H9 (cell line): ENCODE measurements around the gene ADAD2. TPM values are rescaled to one million over a fixed set of nuclear protein-coding genes. Genes with fewer than 3 reads are reported as not detected.
A peak's percentile ranks its signal among the peaks of the same experiment; 100 is the strongest.

Experiments
- DNase-seq: peaks from one replicate; pipeline ENCODE4 v3.0.0-alpha.2; 2017
- H2AFZ ChIP-seq: one replicate; pipeline ENCODE4 v1.6.1; 2013; ENCODE audit warnings: mild to moderate bottlenecking, low read length, control low read depth, moderate library complexity
- H2AK5ac ChIP-seq: 2 replicates; pipeline ENCODE4 v1.6.1; 2013; ENCODE audit warnings: low read length, control low read depth, mixed read lengths; ENCODE audit not compliant: insufficient read length
- H2BK120ac ChIP-seq: one replicate; pipeline ENCODE4 v1.6.1; 2013; ENCODE audit warnings: low read depth, mild to moderate bottlenecking, low read length, control low read depth, inconsistent platforms; ENCODE audit not compliant: poor library complexity, severe bottlenecking
- H2BK12ac ChIP-seq: 2 replicates; pipeline ENCODE4 v1.6.1; 2013; ENCODE audit warnings: low read length, control low read depth, mixed read lengths, low read depth; ENCODE audit not compliant: insufficient read length
- H2BK15ac ChIP-seq: 2 replicates; pipeline ENCODE4 v1.6.1; 2013; ENCODE audit warnings: low read depth, low read length, control low read depth
- H2BK20ac ChIP-seq: one replicate; pipeline ENCODE4 v1.6.1; 2013; ENCODE audit warnings: low read depth, mild to moderate bottlenecking, low read length, control low read depth, inconsistent platforms; ENCODE audit not compliant: poor library complexity, severe bottlenecking
- H2BK5ac ChIP-seq: 2 replicates; pipeline ENCODE4 v1.6.1; 2013; ENCODE audit warnings: low read length, control low read depth, mixed read lengths; ENCODE audit not compliant: insufficient read length
- H3K14ac ChIP-seq: 2 replicates; pipeline ENCODE4 v1.6.1; 2013; ENCODE audit warnings: low read length, control low read depth; ENCODE audit not compliant: insufficient read depth
- H3K18ac ChIP-seq: 2 replicates; pipeline ENCODE4 v1.6.1; 2013; ENCODE audit warnings: low read depth, mild to moderate bottlenecking, mixed read lengths, low read length, control low read depth; ENCODE audit not compliant: insufficient read length
- H3K23ac ChIP-seq: 2 replicates; pipeline ENCODE4 v1.6.1; 2013; ENCODE audit warnings: low read length, control low read depth, mixed read lengths, low read depth; ENCODE audit not compliant: insufficient read length
- H3K23me2 ChIP-seq: 2 replicates; pipeline ENCODE4 v1.6.1; 2013; ENCODE audit warnings: low read depth, mild to moderate bottlenecking, mixed read lengths, low read length, control low read depth; ENCODE audit not compliant: insufficient read length, poor library complexity, severe bottlenecking
- H3K27ac ChIP-seq: 2 replicates; pipeline ENCODE4 v1.5.1; 2013; ENCODE audit warnings: low read length, control low read depth, mixed read lengths, low read depth; ENCODE audit not compliant: insufficient read length
- H3K27me3 ChIP-seq: 2 replicates; pipeline ENCODE4 v1.6.1; 2013; ENCODE audit warnings: low read length, control low read depth, inconsistent platforms; ENCODE audit not compliant: insufficient read depth
- H3K4ac ChIP-seq: 2 replicates; pipeline ENCODE4 v1.6.1; 2013; ENCODE audit warnings: low read depth, mild to moderate bottlenecking, control low read depth, inconsistent platforms, low read length, moderate library complexity
- H3K4me1 ChIP-seq: 2 replicates; pipeline ENCODE4 v1.6.1; 2013; ENCODE audit warnings: low read length, control low read depth, inconsistent platforms; ENCODE audit not compliant: insufficient read depth
- H3K4me2 ChIP-seq: 2 replicates; pipeline ENCODE4 v1.6.1; 2013; ENCODE audit warnings: low read length, control low read depth, mixed read lengths; ENCODE audit not compliant: insufficient read length, insufficient read depth
- H3K56ac ChIP-seq: 2 replicates; pipeline ENCODE4 v1.6.1; 2013; ENCODE audit warnings: low read depth, mild to moderate bottlenecking, mixed read lengths, low read length, control low read depth; ENCODE audit not compliant: insufficient read length
- H3K79me1 ChIP-seq: 2 replicates; pipeline ENCODE4 v1.6.1; 2013; ENCODE audit warnings: low read depth, mild to moderate bottlenecking, moderate library complexity, low read length, control low read depth, inconsistent platforms; ENCODE audit not compliant: insufficient read depth, poor library complexity, severe bottlenecking
- H3K79me2 ChIP-seq: 2 replicates; pipeline ENCODE4 v1.6.1; 2013; ENCODE audit warnings: low read length, control low read depth, inconsistent platforms; ENCODE audit not compliant: insufficient read depth
- H3K9ac ChIP-seq: 2 replicates; pipeline ENCODE4 v1.6.1; 2013; ENCODE audit warnings: low read length, control low read depth, mixed read lengths; ENCODE audit not compliant: insufficient read length; ENCODE audit errors: extremely low read depth
- H3K9me3 ChIP-seq: one replicate; pipeline ENCODE4 v1.6.1; 2013; ENCODE audit warnings: low read depth, low read length, inconsistent platforms; ENCODE audit not compliant: control insufficient read depth
- H3T11ph ChIP-seq: one replicate; pipeline ENCODE4 v1.6.1; 2013; ENCODE audit warnings: mild to moderate bottlenecking, low read length, control low read depth, inconsistent platforms
- H4K20me1 ChIP-seq: one replicate; pipeline ENCODE4 v1.6.1; 2013; ENCODE audit not compliant: control insufficient read depth, insufficient read length, insufficient read depth
- H4K5ac ChIP-seq: 2 replicates; pipeline ENCODE4 v1.6.1; 2013; ENCODE audit warnings: low read depth, mild to moderate bottlenecking, mixed read lengths, low read length, control low read depth; ENCODE audit not compliant: insufficient read length
- H4K8ac ChIP-seq: replicated peaks from 2 replicates; pipeline ENCODE4 v1.6.1; 2013; ENCODE audit warnings: low read length, control low read depth, mixed read lengths, low read depth; ENCODE audit not compliant: insufficient read length
- H4K91ac ChIP-seq: 2 replicates; pipeline ENCODE4 v1.6.1; 2013; ENCODE audit warnings: low read depth, mild to moderate bottlenecking, moderate library complexity, mixed read lengths, low read length, control low read depth; ENCODE audit not compliant: insufficient read length
- H3K27ac Mint-ChIP-seq, 3 experiments: 2 replicates in 2 of 3; 3 replicates in 1 of 3; pipeline ENCODE4 v1.8.0; 2020 to 2021; ENCODE audit warnings: mixed read lengths in 3 of 3, mild to moderate bottlenecking in 1 of 3, moderate library complexity in 1 of 3
- H3K27me3 Mint-ChIP-seq: 2 replicates; pipeline ENCODE4 v1.8.0; 2021; ENCODE audit warnings: low read depth, mild to moderate bottlenecking, moderate library complexity, mixed read lengths
- H3K36me3 Mint-ChIP-seq, 3 experiments: 2 replicates in 2 of 3; 3 replicates in 1 of 3; pipeline ENCODE4 v1.8.0; 2020 to 2021; ENCODE audit warnings: low read depth in 3 of 3, mixed read lengths in 3 of 3; ENCODE audit not compliant: insufficient read depth in 1 of 3
- H3K4me1 Mint-ChIP-seq, 2 experiments: 2 replicates each; pipeline ENCODE4 v1.8.0; 2020; ENCODE audit warnings: mixed read lengths in 2 of 2
- H3K4me3 Mint-ChIP-seq, 2 experiments: 2 replicates in 1 of 2; 3 replicates in 1 of 2; pipeline ENCODE4 v1.8.0; 2020 to 2021; ENCODE audit warnings: mild to moderate bottlenecking in 2 of 2, mixed read lengths in 2 of 2, moderate library complexity in 1 of 2
- H3K9me3 Mint-ChIP-seq, 2 experiments: 2 replicates in 1 of 2; 3 replicates in 1 of 2; pipeline ENCODE4 v1.8.0; 2020; ENCODE audit warnings: mild to moderate bottlenecking in 2 of 2, mixed read lengths in 2 of 2, moderate library complexity in 1 of 2
- WGBS: extraction: QIAGEN DNeasy Blood & Tissue Kit; methylation state at CpG from one replicate; pipeline ENCODE4 v1.1.7; 2013; ENCODE audit warnings: missing lambda C conversion rate, low lambda C conversion rate, mixed read lengths; ENCODE audit not compliant: insufficient read length; ENCODE audit errors: extremely low coverage; 5-methylcytosine and 5-hydroxymethylcytosine counted together
- total RNA-seq: library from RNA; stranded (reverse); gene quantifications from 2 replicates; pipeline ENCODE4 v1.2.1, GENCODE V29; 2021
- TF ChIP-seq, protein P1 (sequence below): fragments of 200-600 bp; sonication (generic); conservative IDR thresholded peaks from 3 replicates; pipeline ENCODE4 v1.8.0; 2021; ENCODE audit warnings: antibody characterized with exemption, mild to moderate bottlenecking

ADAD2 gene
- total RNA-seq, 1 experiment from 2014 or later: 1.0 TPM

DNA sequence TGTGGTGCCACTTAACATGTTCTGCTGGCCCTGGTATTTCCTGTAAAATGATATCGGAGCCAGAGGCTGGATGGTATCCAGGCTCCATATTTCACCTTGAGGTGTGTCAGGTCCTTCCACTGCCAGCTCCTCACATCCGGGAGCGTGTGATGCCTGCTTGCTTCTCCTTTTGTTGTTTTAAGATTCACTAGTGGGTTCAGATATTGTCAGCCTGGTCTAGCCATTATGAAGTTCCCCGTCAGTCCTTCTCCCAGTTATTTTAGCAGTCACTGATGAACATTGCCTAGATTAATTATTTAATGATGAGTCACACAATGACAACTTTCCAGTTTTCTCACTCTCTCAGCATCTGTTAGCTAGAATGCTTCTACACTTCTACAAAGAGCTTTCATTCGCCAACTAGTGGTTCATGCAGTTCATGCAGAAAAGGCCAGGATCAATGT, 34.6 kb upstream of the ADAD2 start:
- Histone ChIP-seq H2BK12ac (no peak overlapping the region), H2BK20ac (no peak overlapping the region), H2BK120ac (no peak overlapping the region), H4K91ac (no peak overlapping the region), H2BK15ac (no peak overlapping the region), H3K27ac (no peak overlapping the region), H4K8ac (no peak overlapping the region), H3K79me1 (no peaks in the 10 kb centered on the region), H3K56ac (no peak overlapping the region), H3K79me2 (no peaks in the 10 kb centered on the region), H2AK5ac (no peak overlapping the region), H4K5ac (no peak overlapping the region), H3K23me2 (no peaks in the 10 kb centered on the region), H3T11ph (no peak overlapping the region), H3K4me2 (no peak overlapping the region), H3K18ac (no peak overlapping the region), H3K9ac (no peak overlapping the region), H2BK5ac (no peak overlapping the region), H3K27me3 (no peaks in the 10 kb centered on the region), H3K4ac (no peak overlapping the region), H3K4me1 (no peaks in the 10 kb centered on the region), H3K9me3 (no peaks in the 10 kb centered on the region), H2AFZ (no peak overlapping the region), H3K23ac (no peak overlapping the region), H4K20me1 (no peaks in the 10 kb centered on the region), H3K14ac (no peak overlapping the region)
- H3K4me1 Mint-ChIP-seq: peaks cover 0 to 12% of the 10 kb centered on the region in 2 experiments; a peak in 2 of 4 replicates
- H3K4me3 Mint-ChIP-seq: no peak overlapping the region
- H3K9me3 Mint-ChIP-seq: no peaks in the 10 kb centered on the region
- no peaks in the 10 kb centered on the region for H3K36me3 Mint-ChIP-seq
- no CpG with 5 or more reads among the region's 5 CpGs for WGBS
- no peak overlapping the region; a peak in 1 of 7 replicates for H3K27ac Mint-ChIP-seq
- DNase-seq: no peak
- peaks cover 5% of the 10 kb centered on the region for H3K27me3 Mint-ChIP-seq
- TF ChIP-seq, protein P1, sequence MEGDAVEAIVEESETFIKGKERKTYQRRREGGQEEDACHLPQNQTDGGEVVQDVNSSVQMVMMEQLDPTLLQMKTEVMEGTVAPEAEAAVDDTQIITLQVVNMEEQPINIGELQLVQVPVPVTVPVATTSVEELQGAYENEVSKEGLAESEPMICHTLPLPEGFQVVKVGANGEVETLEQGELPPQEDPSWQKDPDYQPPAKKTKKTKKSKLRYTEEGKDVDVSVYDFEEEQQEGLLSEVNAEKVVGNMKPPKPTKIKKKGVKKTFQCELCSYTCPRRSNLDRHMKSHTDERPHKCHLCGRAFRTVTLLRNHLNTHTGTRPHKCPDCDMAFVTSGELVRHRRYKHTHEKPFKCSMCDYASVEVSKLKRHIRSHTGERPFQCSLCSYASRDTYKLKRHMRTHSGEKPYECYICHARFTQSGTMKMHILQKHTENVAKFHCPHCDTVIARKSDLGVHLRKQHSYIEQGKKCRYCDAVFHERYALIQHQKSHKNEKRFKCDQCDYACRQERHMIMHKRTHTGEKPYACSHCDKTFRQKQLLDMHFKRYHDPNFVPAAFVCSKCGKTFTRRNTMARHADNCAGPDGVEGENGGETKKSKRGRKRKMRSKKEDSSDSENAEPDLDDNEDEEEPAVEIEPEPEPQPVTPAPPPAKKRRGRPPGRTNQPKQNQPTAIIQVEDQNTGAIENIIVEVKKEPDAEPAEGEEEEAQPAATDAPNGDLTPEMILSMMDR: peak; percentile 36; the same call in 2 of the 3 replicates
